ENCODE measurements around the gene CFAP157.

The CFAP157 gene

GRCh38 chr9:127762111-127762676, 55.4 kb downstream of the CFAP157 start:
- DNase-seq (ENCODE audit: low read depth in 2 of 2): no peak

DNA sequence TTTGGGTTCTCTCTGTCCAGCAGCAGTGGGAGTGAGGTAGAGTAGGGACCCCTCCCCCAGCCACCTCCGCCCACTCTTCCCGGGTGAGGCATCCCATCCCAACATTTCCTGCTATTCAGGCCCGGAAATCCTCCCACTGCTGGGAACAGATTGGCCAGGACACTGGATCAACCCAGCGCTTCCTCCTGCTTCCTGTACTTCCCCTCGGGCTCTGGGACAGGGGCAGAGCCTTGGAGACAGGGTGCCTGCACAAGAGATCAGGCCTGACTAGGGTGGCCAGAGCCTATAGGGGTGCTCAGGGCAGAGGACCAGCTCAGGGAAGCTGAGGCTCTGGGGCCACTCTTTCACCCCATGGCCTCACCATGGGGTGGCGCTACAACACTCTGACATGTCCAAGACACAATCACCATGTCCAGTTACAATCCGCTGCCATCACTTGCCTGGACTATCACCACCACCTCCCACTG, 57.2 kb downstream of the CFAP157 start:
- no peak for DNase-seq (ENCODE audit: low read depth in 2 of 2)

- DNase-seq (ENCODE audit: low read depth in 2 of 2): no peak
Observed at GRCh38 chr9:127765418-127765817, 58.6 kb downstream of the CFAP157 start.

Data from stimulated activated CD8-positive, alpha-beta memory T cell treated with anti-CD3 and anti-CD28 coated beads, Interleukin-2, amount 100 ng/mL, for 48 hours (primary cell).